Stimulated activated CD4-positive, alpha-beta T cell treated with anti-CD3 and anti-CD28 coated beads, Interleukin-2, amount 100 ng/mL, for 24 hours (primary cell): Measurements from ENCODE around the gene WBP2NL.
"Not testable (repeated sequence)": the region's sequence is repeated elsewhere in the genome, so short reads cannot be mapped to it uniquely, and the experiment has no call there.

Experiments used
- DNase-seq, 2 donors: peaks; one replicate each; pipeline ENCODE4 v3.0.0-alpha.2; 2020

WBP2NL gene

DNA sequence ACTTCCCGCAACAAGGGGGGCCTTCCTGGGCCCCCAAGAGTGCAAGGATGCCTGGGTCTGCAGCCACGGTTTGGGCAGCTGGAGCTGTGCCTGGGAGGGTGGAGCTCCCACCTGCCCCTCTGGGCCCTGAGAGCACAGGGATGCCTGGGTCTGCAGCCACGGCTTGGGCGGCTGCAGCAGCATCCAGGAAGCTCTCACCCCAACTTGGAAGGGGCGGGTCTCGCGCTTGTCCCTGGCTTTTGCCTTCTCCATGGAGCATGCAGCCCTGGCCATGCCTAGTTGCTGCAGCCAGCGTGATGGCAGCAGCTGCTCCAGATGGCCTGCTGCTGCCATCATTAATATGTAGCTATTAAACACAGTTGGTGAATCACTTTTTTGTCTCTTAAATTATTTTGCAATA is 36.7 kb downstream of the WBP2NL start:
- no peak for DNase-seq

DNA sequence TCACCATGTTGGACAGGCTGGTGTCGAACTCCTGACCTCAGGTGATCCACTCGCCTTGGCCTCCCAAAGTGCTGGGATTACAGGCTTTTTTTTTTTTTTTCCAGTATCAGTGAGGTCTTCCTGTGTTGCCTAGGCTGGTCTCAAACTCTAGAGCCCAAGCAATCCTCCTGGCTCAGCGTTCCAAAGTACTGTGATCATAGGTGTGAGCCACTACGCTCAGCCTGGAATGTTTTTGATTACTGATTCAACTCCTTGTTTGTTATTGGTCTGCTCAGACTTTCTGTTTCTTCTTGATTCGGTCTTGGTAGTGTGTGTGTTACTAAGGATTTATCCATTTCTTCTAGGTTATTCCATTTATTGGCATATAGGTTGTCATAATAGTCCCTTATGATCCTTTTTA is 40.7 kb downstream of the WBP2NL start:
- no peak for DNase-seq

DNA sequence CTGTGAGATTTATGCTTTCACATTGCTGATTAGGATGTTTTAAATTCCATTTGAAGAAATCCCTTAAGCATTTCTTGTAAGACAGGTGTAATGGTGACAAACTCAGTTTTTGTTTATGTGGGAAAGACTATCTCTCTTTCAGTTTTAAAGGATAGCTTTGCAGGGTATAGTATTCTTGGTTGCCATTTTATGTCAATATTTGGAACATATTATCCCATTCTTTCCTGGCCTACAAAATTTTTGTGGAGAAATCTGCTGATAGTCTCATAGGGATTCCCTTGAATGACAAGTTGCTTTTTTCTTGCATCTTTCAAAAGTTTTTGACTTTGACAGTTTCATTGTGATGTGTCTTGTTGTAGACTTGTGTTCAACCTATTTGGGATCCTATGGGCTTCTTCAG is 43.2 kb downstream of the WBP2NL start:
- no peak for DNase-seq

DNA sequence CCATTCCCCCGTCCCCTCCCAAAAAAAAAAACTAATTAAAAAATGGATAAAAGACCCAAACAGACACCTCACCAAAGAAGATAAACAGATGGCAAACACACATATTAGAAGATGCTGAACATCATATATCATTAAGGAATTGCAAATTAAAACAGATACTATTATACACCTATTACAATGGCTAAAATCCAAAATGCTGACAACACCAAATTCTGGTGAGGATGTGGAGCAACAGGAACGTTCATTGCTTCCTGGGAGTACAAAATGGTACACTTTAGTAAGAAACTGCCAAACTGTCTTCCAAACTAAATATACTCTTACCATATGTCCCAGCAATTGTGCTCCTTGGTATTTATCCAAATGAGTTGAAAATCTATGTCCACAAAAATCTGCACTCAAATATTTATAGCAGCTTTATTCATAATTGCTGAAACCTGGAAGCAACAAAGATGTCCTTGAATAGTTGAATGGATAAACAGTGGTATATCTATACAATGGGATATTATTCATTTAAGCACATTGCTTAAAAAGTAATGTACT is 52.1 kb downstream of the WBP2NL start:
- DNase-seq, result no peak

DNA sequence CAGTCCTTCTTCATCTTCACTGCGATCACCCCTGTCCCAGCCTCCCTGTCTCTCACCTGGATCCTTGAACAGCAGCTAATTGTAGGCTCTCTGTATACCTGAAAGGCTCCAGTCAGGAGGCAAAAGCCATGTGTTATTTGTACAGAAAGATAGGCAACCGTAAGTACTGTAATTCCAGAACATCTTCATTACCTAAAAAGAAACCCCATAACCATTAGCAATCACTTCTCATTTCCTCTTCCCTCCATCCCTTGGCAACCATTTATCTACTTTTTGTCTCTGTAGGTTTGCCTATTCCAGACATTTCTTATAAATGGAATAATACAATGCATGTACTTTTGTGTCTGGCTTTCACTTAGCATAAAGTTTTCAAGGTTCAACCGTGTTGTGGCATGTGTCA is 54.2 kb downstream of the WBP2NL start:
- DNase-seq, result no peak

DNA sequence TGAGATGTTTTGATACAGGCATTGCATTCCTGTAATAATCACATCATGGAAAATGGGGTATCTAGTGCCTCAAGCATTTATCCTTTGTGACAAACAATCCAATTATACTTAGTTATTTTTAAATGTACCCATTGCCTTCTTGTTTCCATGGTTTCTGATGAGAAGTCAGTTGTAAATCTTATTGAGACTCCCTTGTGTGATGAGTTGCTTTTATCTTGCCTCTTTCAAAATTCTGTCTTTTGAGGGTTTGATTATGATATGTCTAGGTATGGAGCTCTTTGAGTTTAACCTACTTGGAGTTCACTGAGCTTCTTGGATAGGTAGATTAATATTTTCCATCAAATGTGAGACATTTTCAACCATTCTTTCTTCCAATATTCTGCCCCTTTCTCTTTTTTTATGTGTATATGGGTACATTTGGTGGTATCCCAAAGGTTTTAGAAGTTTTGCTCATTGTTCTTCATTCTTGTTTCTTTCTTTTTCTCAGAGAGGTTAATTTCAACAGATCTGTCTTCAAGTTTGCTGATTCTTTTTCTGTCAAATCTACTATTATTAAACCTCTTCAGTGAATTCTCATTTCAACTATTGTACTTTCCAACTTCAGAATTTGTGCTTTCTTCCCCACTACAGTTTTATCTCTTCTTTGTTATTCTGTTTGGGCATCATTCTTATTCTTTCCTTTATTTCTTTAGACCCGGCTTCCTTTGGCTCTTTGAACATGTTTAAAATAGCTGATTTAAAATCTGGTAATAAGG is 58.3 kb downstream of the WBP2NL start:
- DNase-seq, result no peak

DNA sequence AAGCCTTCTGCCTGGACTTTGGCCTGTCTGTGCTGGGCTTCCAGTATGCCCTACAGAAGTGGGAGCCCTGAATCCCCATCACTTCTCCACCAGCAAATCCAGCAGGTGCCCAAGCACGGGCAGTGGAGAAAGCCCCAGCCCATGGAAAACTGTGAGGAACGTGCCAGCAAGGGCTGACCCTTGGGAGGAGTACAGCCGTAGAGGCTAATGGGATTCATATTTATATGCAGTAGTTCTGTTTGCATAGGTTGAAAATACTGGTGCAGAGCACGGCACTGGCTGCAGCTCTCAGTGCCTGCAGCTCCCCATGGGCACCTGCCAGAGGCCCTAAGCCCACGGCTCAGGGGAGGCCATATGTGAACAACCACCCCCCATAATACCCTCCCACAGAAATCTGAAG is 61.9 kb downstream of the WBP2NL start:
- no peak for DNase-seq

DNA sequence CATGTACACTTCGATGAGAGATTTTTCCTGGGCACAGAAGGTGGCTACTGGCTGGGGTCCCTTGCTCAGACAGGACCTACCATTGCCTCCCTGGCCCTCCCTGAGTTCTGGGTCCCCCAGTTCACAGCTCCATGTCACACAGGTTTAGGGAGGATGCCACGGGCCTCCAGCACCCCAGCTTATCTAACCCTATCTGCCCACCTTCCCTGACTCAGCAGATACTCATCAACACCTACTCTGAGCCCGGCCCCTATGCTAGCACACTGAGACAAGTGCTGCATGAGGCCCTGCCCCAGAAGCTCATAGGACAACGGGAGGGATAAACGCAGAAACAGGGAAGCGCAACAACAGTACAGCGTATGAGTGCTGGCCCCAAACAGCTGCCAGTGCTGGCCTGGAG is 62.5 kb downstream of the WBP2NL start:
- no peak for DNase-seq

DNA sequence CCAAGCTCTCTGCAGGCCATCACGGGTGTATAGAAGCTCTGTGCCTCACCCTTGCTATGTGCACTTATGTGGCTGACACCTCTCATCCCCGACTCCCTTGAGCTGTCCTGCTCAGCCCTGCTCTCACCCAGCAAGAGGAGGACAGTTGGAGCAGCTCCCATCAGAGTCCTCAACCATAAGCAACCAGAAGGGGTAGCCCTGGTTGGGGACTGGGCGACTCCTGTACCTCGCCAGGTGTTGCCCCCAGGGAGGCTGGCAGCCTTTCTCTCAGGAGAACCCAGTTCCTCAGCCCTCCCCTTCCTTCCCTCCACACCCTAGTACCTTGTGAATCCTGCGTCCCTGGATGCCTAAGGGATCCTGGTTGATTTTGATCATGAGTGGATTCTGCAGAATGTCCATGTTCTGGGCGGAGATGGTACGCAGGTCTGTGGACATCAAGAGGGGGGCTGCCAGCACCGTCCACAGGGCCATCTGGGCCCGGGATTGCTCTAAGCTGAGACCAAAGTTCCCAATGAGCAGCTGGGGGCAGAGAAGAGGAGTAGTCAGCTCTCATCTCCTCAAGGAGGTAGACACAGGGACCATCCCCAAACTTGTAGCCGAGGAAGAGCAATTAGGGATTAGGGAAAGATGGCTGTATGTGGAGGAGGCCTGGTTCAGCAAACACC is 64.0 kb downstream of the WBP2NL start:
- DNase-seq, result no peak

DNA sequence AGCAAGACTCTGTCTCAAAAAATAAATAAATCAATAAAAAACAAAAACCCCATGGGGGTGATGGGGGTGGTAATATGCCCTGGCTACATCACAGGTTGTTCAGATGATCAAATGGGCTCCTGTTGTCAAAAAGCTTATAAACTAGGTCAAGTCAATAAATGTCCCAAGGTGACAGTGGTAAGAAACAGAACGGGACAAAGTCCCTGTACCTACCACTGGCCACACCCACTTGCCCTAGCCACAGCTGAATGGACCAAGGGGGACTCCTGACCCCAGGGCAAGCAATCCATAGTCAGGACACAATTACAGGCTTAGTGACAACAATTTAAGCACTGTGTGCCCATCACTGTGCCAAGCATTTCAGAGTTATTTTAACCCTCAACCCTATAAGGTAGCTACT is 66.0 kb downstream of the WBP2NL start:
- DNase-seq, result no peak

DNA sequence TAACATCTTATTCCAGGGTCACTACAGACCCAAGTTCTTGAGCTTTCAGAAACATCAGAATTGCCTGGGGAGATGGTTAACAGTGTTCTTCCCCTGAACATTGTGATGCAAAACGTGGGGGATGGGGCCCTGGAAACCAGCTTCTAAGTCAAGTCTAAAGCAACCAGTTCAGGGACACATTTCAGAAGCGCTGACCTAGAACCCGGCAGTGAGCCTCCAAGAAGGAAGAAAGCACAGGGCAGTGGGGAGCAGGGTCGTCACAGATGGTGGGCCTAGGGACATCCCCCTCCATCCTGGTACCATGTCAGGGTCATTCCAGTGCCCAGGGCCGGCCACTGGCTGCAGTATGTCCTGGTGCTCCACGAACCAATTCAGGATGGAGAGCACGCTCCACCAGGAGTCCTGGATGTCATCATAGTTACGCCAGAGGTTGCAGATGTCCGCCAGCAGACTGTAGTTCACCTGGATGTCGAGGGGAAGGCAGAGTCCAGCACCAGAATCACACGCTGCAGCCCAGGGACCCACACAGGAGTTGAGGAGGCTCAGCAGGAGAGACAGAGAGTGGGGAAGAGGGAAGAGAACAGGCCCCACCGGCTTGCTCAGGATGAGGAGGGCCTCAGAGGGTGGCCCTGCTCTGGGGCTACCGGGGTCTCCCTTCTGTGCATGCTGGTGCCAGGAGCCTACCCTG is 67.0 kb downstream of the WBP2NL start:
- no peak for DNase-seq

DNA sequence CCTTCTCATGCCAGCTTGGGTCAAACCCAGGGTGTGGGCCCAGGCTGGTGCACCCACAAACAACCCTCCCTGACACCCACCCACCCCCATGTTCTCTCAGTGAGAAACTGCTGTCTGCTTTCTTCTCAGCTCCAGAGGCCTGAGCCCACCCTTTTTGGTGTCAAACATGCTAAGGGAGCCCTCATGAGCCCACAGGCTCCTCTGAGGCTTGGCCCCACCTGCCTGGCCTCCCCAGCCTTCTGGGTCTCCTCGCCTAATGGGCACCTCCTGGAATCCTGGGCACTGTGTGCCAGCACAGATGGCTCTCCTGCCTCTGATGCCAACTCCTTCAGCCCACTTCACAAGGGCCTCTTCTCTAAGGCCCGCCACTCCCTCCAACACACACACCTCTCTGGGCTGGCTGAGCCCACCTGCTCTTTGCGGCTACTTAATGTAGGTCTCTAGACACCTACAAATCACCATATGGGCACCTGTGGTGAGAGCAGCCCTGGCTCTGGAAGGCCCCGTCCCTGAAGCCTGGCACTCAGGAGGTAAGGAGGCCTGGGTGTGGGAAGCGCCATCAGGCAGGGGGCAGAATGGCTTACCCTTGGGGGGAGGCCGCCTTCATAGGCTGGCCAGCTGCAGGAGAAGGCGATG is 67.7 kb downstream of the WBP2NL start:
- DNase-seq, result no peak

DNA sequence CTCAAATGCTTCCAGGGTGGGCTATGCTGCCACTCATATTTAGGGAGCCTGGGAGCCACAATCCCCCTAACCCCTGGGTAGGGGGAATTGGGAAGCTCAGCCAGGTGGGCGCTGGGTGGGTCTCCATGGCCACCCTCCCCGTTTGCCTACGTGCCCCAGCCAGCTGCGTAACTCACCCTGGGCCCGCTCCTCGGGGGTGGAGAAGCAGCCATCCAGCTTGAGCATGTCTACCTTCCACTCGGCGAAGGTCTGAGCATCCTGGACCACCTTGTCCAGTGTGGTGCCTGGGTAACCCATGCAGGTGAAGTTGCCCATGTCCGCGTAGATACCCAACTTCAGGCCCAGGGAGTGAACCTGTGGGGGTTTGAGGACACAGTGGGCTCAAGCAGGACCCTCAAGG is 68.3 kb downstream of the WBP2NL start:
- no peak for DNase-seq

DNA sequence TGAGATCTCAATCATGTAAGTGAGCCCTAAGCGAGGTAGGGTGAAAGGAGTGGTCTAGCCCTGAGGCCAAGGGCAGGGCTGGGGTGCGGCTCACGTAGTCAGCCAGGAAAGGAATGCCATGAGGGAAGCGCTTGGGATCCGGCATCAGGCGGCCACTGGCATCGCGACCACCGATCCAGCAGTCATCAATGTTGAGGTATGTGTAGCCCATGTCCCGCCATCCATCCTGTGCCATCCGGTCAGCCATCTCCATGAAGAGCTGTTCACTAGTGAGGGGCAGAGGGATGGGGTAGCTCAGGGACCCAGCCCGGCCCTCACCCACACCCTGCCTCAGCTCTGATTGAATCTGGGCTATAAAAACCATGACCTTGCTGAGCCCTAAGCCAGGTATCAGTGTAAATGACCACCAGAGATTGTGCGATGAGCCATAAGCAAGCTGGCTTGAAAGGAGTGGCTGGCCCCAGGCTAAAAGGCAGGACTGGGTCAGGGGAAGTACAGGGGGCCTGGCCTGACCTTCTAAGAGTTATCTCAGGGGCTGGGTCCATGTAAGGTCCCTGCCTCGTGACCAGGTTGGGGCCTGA is 69.2 kb downstream of the WBP2NL start:
- DNase-seq, result no peak

DNA sequence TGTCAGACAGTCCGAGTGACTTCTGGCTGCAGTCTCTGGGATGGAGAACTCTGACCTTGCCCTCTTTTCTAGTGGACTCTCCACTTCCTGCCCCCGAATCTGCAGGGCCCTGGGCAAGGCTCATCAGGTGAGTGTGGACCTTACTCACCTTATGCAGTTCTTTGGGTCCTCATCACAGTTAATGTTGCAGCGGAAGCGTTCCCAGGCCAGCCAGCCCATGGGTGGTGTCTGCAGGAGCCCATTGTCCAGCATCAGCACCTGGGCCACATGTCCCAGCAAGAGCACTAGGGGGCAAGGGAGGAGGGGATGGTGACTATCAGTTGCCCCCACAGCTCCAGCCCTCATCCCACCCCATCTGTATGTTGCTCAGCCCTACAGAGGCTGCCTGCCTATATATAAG is 69.7 kb downstream of the WBP2NL start:
- no peak for DNase-seq

DNA sequence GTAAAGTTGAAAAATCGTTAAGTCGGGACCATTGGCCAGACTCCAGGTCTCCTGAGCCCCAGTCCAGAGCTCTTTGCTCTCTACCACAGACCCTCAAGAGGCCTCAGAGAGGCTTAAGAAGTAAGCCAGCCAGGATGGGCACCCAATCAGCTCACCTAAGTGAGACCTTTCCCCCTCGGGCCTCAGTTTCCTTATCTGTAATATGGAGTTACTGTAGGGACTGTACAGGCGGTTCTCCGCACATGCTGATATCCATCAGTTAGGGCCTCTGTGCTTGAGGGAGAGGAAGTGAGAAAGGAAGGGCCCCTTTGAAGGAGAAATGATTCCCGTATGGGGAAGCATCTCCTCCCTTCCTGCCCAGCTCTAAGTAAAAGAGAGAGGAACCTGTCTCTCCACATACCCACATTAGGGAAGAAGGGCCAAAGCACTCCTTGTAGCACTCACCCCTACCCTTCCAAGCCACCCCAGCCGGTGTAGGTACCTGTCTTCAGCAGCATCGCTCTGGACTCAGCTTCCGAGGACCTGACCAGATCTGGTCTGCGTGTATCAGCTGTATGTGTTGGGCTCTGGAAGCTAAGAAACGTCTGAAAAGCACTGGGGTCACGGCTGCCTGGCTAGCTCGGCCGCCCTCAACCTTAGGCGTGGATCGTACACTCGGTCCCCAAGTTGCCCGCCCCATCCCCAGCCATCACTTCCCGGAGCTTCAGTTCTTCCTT is 71.4 kb downstream of the WBP2NL start:
- peak in 1 of 2 donors; percentile 35 for DNase-seq

DNA sequence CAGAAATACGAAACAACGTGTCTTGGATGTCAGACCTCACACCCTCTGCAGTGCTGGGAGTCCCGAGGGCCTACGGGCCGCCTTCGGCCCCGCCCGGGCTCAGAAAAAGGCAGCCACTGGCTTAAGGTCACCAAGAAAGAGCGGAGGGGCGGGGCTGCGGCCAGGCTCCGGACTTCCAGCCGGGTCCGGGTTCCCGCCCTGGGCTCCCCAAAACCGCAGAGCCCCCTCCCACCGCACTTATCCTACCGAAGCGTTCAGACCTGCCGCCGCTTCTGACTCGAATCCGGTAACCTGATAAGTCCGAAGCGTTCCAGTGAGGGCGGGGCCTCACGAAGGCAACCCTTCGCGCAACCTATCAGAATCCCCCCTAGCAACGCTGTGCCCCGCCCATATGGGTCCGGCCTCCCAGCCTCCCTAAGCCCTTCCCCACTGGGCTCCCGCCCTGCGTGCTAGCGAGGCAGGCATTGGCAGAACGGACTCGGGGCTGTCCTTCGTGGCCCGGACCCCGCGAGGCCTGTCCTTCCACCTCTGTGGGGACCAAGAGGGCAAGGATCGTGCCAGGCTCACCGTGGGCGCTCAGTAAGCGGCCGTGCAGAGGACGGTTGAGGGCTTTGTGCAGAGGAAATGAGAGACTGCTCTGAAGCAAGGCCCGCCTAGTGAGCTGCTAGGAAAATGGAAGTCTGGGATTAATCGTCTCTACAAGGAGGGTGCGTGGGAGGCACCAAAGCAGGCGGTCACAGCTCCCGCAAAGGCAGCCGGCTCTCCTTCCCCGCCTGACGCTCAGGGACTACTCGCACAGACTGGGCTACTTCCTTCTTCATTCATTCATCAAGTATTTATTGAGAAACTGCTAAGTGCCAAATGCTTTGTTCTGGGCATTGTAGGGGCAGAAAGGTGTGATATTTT is 72.2 kb downstream of the WBP2NL start, which contains the start of gene NAGA:
Gene NAGA, minus strand, starts transcription at position 296 of the 906 bp plus-strand sequence. CDS start 515 bp downstream, outside the sequence.
- peak; percentile 93 to 94 for DNase-seq

DNA sequence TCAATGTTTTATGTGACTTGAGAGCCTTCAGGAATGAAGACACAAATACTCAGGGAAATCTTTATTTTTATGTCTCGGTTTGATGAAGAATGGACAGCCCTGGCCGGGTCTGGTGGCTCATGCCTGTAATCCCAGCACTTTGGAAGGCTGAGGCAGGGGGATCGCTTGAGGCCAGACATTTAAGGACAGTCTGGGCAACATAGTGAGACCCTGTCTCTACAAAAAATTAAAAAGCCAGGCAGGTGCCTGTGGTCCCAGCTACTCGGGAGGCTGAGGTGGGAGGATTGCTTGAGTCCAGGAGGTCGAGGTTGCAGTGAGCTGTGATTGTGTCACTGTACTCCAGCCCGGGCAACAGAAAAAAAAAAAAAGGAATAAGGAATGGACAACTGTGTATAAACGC is 72.9 kb downstream of the WBP2NL start:
- not testable (repeated sequence) for DNase-seq

DNA sequence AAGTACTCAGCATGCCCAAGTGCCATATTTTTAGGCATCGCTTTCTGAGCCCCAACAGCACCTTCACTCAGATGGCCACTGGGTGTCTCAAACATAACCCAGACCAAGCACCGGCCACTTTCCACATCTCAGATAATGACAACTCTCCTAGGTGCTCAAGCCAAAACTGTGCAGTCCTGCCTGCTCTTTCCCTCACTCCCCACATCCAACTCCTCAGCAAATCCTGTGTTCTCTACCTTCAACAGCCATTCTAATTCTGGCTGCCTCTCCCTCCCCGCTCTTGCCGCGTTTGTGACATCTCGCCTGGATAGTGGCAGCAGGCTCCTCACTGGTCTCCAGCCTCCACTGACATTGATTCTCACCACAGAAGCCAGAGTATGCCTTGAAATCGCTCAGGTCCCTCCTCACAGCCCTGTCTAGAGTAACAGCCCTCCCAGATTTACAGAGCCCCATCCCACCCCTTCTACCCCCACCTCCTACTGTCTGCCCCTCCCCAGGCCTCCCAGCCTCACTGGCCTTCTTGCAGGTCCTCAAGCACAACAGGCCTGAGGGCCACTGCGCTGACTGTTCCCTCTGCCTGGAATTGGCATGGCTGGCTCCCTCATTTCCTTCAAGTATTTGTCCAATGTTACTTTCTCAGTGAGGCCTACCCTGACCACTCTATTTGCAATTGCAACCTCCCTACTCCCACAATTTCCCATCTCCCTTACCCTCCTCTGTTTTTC is 74.2 kb downstream of the WBP2NL start:
- DNase-seq, result no peak

DNA sequence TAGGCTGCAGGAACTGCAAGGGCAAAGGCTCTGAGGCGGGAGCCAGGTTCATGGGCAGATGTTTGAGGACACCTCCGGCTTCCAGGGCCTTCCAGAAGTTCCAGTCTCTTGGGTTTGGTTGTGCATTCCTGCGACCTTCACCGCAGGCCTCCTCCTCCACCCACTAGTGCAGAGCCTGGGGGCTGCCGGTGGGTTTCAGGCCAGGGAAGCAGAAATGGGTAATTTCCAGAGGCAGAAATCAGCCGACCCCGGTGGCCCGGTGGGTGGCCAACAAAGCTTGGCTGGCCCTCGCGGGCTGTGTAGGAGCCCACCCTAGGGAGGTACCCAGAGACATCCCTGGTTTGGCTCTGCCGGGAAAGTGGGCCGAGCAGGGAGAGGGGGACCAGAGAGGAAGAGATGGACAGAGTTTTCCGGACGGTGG is 75.0 kb downstream of the WBP2NL start:
- DNase-seq, result no peak
